Measurements from ENCODE around the gene ALMS1.
"Not testable (repeated sequence)": the region's sequence is repeated elsewhere in the genome, so short reads cannot be mapped to it uniquely, and the experiment has no call there.

DNA sequence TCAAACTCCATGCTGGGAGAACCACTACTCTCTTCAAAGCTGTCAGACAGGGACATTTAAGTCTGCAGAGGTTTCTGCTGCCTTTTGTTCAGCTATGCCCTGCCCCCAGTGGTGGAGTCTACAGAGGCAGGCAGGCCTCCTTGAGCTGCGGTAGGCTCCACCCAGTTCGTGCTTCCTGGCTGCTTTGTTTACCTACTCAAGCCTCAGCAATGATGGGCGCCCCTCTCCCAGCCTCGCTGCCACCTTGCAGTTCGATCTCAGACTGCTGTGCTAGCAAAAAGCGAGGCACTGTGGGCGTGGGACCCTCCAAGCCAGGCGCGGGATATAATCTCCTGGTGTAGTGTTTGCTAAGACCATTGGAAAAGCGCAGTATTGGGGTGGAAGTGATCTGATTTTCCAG, 262.1 kb downstream of the ALMS1 start:
- TF ChIP-seq, protein P1, sequence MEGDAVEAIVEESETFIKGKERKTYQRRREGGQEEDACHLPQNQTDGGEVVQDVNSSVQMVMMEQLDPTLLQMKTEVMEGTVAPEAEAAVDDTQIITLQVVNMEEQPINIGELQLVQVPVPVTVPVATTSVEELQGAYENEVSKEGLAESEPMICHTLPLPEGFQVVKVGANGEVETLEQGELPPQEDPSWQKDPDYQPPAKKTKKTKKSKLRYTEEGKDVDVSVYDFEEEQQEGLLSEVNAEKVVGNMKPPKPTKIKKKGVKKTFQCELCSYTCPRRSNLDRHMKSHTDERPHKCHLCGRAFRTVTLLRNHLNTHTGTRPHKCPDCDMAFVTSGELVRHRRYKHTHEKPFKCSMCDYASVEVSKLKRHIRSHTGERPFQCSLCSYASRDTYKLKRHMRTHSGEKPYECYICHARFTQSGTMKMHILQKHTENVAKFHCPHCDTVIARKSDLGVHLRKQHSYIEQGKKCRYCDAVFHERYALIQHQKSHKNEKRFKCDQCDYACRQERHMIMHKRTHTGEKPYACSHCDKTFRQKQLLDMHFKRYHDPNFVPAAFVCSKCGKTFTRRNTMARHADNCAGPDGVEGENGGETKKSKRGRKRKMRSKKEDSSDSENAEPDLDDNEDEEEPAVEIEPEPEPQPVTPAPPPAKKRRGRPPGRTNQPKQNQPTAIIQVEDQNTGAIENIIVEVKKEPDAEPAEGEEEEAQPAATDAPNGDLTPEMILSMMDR (IDR thresholded peaks at IDR 0.05; ENCODE audit: poor library complexity) = not testable (repeated sequence)
- not testable (repeated sequence) for TF ChIP-seq EZH2phosphoT487 (IDR thresholded peaks at IDR 0.05; ENCODE audit: low read depth, severe bottlenecking, unreplicated experiment); EZH2 (IDR thresholded peaks at IDR 0.05; ENCODE audit: borderline replicate concordance)

Measured in hepatocyte (in vitro differentiated cells).